PC-3 (cell line): ENCODE data around the gene TOGARAM2. TPM values are rescaled to one million over a fixed set of nuclear protein-coding genes. Genes with fewer than 3 reads are reported as not detected.

Source experiments
- ATAC-seq: fragments of 200-7000 bp; cut with Tn5 transposase; 2 replicates; pipeline ENCODE4 v1.9.1; 2020; ENCODE audit warnings: mild to moderate bottlenecking, moderate library complexity
- BruUV-seq: library from RNA; stranded (reverse); fragments of 400-500 nt; replicated peaks from 2 replicates; lab custom pipeline; 2021; lab: Mats Ljungman, UMichigan
- CTCF ChIA-PET: fragments of 300-600 bp; sonication (Branson Sonifier 250); formaldehyde crosslinking; loops from one replicate; lab custom pipeline; 2022; ENCODE audit warnings: antibody characterized with exemption; lab: Charles Lee
- POLR2A ChIA-PET: fragments of 300-600 bp; sonication (Branson Sonifier 250); formaldehyde crosslinking; loops from one replicate; lab custom pipeline; 2022; ENCODE audit warnings: antibody characterized with exemption; ENCODE audit not compliant: unreplicated experiment; lab: Charles Lee
- DNase-seq: peaks from one replicate; pipeline ENCODE4 v3.0.0-alpha.2; 2015
- H2AFZ ChIP-seq: fragments of 300-600 bp; sonication (generic); 2 replicates; pipeline ENCODE4 v1.6.0; 2016; ENCODE audit warnings: antibody characterized with exemption, low read length
- H3F3A ChIP-seq: fragments of 300-600 bp; sonication (generic); one replicate; pipeline ENCODE4 v1.6.0; 2017; ENCODE audit warnings: antibody characterized with exemption, low read length, control low read depth, mild to moderate bottlenecking; ENCODE audit not compliant: unreplicated experiment
- H3K27ac ChIP-seq: fragments of 300-600 bp; sonication (generic); 2 replicates; pipeline ENCODE4 v1.5.1; 2016; ENCODE audit warnings: mild to moderate bottlenecking, low read length
- H3K27me3 ChIP-seq: fragments of 300-600 bp; sonication (generic); 2 replicates; pipeline ENCODE4 v1.6.1; 2016; ENCODE audit warnings: low read length, mixed read lengths
- H3K36me3 ChIP-seq: fragments of 300-600 bp; sonication (generic); 2 replicates; pipeline ENCODE4 v1.6.1; 2016; ENCODE audit warnings: low read depth, mixed run types, low read length, mixed read lengths
- H3K4me1 ChIP-seq: fragments of 300-600 bp; sonication (generic); 2 replicates; pipeline ENCODE4 v1.5.1; 2016; ENCODE audit warnings: low read length; ENCODE audit not compliant: insufficient read depth
- H3K4me2 ChIP-seq: fragments of 300-600 bp; sonication (generic); 2 replicates; pipeline ENCODE4 v1.6.0; 2016; ENCODE audit warnings: low read length
- H3K4me3 ChIP-seq: fragments of 300-600 bp; sonication (generic); 2 replicates; pipeline ENCODE4 v1.5.1; 2016; ENCODE audit warnings: mild to moderate bottlenecking, low read length, mixed read lengths
- H3K79me2 ChIP-seq: fragments of 300-600 bp; sonication (generic); 2 replicates; pipeline ENCODE4 v1.6.1; 2017; ENCODE audit warnings: low read length, mixed read lengths
- H3K9ac ChIP-seq: fragments of 300-600 bp; sonication (generic); 2 replicates; pipeline ENCODE4 v1.6.0; 2016; ENCODE audit warnings: mild to moderate bottlenecking, low read length
- H3K9me2 ChIP-seq: fragments of 300-600 bp; sonication (generic); replicated peaks from 2 replicates; pipeline ENCODE4 v1.6.1; 2016; ENCODE audit warnings: mixed run types, low read length, mixed read lengths
- H3K9me3 ChIP-seq: fragments of 300-600 bp; sonication (generic); 2 replicates; pipeline ENCODE4 v1.6.1; 2016; ENCODE audit warnings: low read length, mixed read lengths
- H4K20me1 ChIP-seq: fragments of 300-600 bp; sonication (generic); 2 replicates; pipeline ENCODE4 v1.6.1; 2016; ENCODE audit warnings: low read length, mixed read lengths
- CTCF ChIP-seq: fragments of 300-600 bp; sonication (generic); conservative IDR thresholded peaks from 2 replicates; pipeline ENCODE4 v1.5.1; 2017; ENCODE audit warnings: antibody characterized with exemption, low read depth, mild to moderate bottlenecking, low read length
- EZH2 ChIP-seq: fragments of 300-600 bp; sonication (generic); IDR thresholded peaks from one replicate; pipeline ENCODE4 v1.6.1; 2017; ENCODE audit warnings: antibody characterized with exemption, mild to moderate bottlenecking, low read length; ENCODE audit not compliant: unreplicated experiment
- EZH2phosphoT487 ChIP-seq: fragments of 300-600 bp; sonication (generic); IDR thresholded peaks from 2 replicates; pipeline ENCODE4 v1.6.1; 2018; ENCODE audit warnings: mild to moderate bottlenecking, antibody characterized with exemption, low read length, borderline replicate concordance
- intact Hi-C: fragments of 100-400 bp; cut with micrococcal nuclease; formaldehyde crosslinking; loops from 2 replicates; pipeline ENCODE4 v1.9.0; 2023
- total RNA-seq: library from RNA; depleted of rRNA; stranded (reverse); fragments of >200 nt; gene quantifications from 2 replicates; pipeline ENCODE4 v1.2.3, GENCODE V29; 2014

TOGARAM2 gene
- total RNA-seq, 1 experiment from 2014 or later: not detected

GRCh38 chr2:29033172-29033571, 52.1 kb downstream of the TOGARAM2 start:
- no peaks in the 10 kb centered on the region for H4K20me1 ChIP-seq
- no TSS peak for BruUV-seq
- no peaks in the 10 kb centered on the region for H3K9me2 ChIP-seq
- intact Hi-C loops: no loop called here
- H3F3A ChIP-seq: no peaks in the 10 kb centered on the region
- ChIA-PET CTCF (no interaction called here), POLR2A (no interaction called here)
- no peaks in the 10 kb centered on the region for H3K79me2 ChIP-seq
- no peak for TF ChIP-seq EZH2phosphoT487
- TF ChIP-seq EZH2: no peak
- TF ChIP-seq CTCF: no peak
- ATAC-seq: peak; percentile 96
- no peaks in the 10 kb centered on the region for H3K36me3 ChIP-seq
- H3K9ac ChIP-seq: no peak overlapping the region
- peak overlapping the region; percentile 9; the same call in 1 of the 2 replicates for H3K4me2 ChIP-seq
- peak overlapping the region; percentile 40; the same call in 1 of the 2 replicates for H2AFZ ChIP-seq
- H3K4me1 ChIP-seq: peaks cover 10% of the 10 kb centered on the region; the same call in 1 of the 2 replicates
- no peaks in the 10 kb centered on the region for H3K27me3 ChIP-seq
- DNase-seq: peak; percentile 72
- no peak overlapping the region for H3K4me3 ChIP-seq
- H3K27ac ChIP-seq: no peak overlapping the region
- no peaks in the 10 kb centered on the region for H3K9me3 ChIP-seq

- Histone ChIP-seq H2AFZ (no peak overlapping the region), H3K27me3 (no peaks in the 10 kb centered on the region), H3K9me2 (no peaks in the 10 kb centered on the region), H3K9me3 (no peaks in the 10 kb centered on the region), H3K9ac (no peak overlapping the region), H3K4me3 (no peak overlapping the region), H3K79me2 (no peaks in the 10 kb centered on the region), H3K4me2 (0 out of 2 replicates have a peak overlapping the region, but pooled peaks have one; percentile 9), H3K27ac (no peak overlapping the region), H3K4me1 (peaks cover 10% of the 10 kb centered on the region; the same call in 1 of the 2 replicates), H3F3A (no peaks in the 10 kb centered on the region), H3K36me3 (no peaks in the 10 kb centered on the region), H4K20me1 (no peaks in the 10 kb centered on the region)
- ChIA-PET CTCF (no interaction called here), POLR2A (no interaction called here)
- ATAC-seq (0 out of 2 replicates have a peak, but pooled peaks have one; percentile 7), DNase-seq (no peak)
- intact Hi-C loops: no loop called here
- TF ChIP-seq CTCF (no peak), EZH2phosphoT487 (no peak)
- BruUV-seq: no TSS peak
These were observed 52.6 kb downstream of the TOGARAM2 start for GRCh38 chr2:29033656-29034055.

- no peaks in the 10 kb centered on the region for H3K79me2 ChIP-seq
- ATAC-seq (no peak), DNase-seq (no peak)
- no peaks in the 10 kb centered on the region for H3K36me3 ChIP-seq
- TF ChIP-seq EZH2phosphoT487: no peak
- no peak for TF ChIP-seq CTCF
- TF ChIP-seq EZH2: no peak
- H3F3A ChIP-seq: no peaks in the 10 kb centered on the region
- no peak overlapping the region for H3K4me2 ChIP-seq
- no peak overlapping the region for H3K9ac ChIP-seq
- no peaks in the 10 kb centered on the region for H3K27me3 ChIP-seq
- ChIA-PET POLR2A (no interaction called here), CTCF (no interaction called here)
- no peak overlapping the region for H3K4me3 ChIP-seq
- H3K9me2 ChIP-seq: no peaks in the 10 kb centered on the region
- H3K4me1 ChIP-seq: peaks cover 10% of the 10 kb centered on the region; the same call in 1 of the 2 replicates
- no peak overlapping the region for H3K27ac ChIP-seq
- no peaks in the 10 kb centered on the region for H4K20me1 ChIP-seq
- no peak overlapping the region for H2AFZ ChIP-seq
- H3K9me3 ChIP-seq: no peaks in the 10 kb centered on the region
- BruUV-seq: no TSS peak
- intact Hi-C loops: no loop called here
These were observed 54.1 kb downstream of the TOGARAM2 start for GRCh38 chr2:29035016-29035745.
